PC-3 (cell line): Measurements from ENCODE around the gene SCN7A. TPM values are rescaled to one million over a fixed set of nuclear protein-coding genes. Genes with fewer than 3 reads are reported as not detected.

Source experiments
- ATAC-seq: fragments of 200-7000 bp; cut with Tn5 transposase; 2 replicates; pipeline ENCODE4 v1.9.1; 2020; ENCODE audit warnings: mild to moderate bottlenecking, moderate library complexity
- BruUV-seq: library from RNA; stranded (reverse); fragments of 400-500 nt; replicated peaks from 2 replicates; lab custom pipeline; 2021; lab: Mats Ljungman, UMichigan
- CTCF ChIA-PET: fragments of 300-600 bp; sonication (Branson Sonifier 250); formaldehyde crosslinking; loops from one replicate; lab custom pipeline; 2022; ENCODE audit warnings: antibody characterized with exemption; lab: Charles Lee
- POLR2A ChIA-PET: fragments of 300-600 bp; sonication (Branson Sonifier 250); formaldehyde crosslinking; loops from one replicate; lab custom pipeline; 2022; ENCODE audit warnings: antibody characterized with exemption; ENCODE audit not compliant: unreplicated experiment; lab: Charles Lee
- DNase-seq: peaks from one replicate; pipeline ENCODE4 v3.0.0-alpha.2; 2015
- H2AFZ ChIP-seq: fragments of 300-600 bp; sonication (generic); 2 replicates; pipeline ENCODE4 v1.6.0; 2016; ENCODE audit warnings: antibody characterized with exemption, low read length
- H3F3A ChIP-seq: fragments of 300-600 bp; sonication (generic); one replicate; pipeline ENCODE4 v1.6.0; 2017; ENCODE audit warnings: antibody characterized with exemption, low read length, control low read depth, mild to moderate bottlenecking; ENCODE audit not compliant: unreplicated experiment
- H3K27ac ChIP-seq: fragments of 300-600 bp; sonication (generic); 2 replicates; pipeline ENCODE4 v1.5.1; 2016; ENCODE audit warnings: mild to moderate bottlenecking, low read length
- H3K27me3 ChIP-seq: fragments of 300-600 bp; sonication (generic); 2 replicates; pipeline ENCODE4 v1.6.1; 2016; ENCODE audit warnings: low read length, mixed read lengths
- H3K36me3 ChIP-seq: fragments of 300-600 bp; sonication (generic); 2 replicates; pipeline ENCODE4 v1.6.1; 2016; ENCODE audit warnings: low read depth, mixed run types, low read length, mixed read lengths
- H3K4me1 ChIP-seq: fragments of 300-600 bp; sonication (generic); 2 replicates; pipeline ENCODE4 v1.5.1; 2016; ENCODE audit warnings: low read length; ENCODE audit not compliant: insufficient read depth
- H3K4me2 ChIP-seq: fragments of 300-600 bp; sonication (generic); 2 replicates; pipeline ENCODE4 v1.6.0; 2016; ENCODE audit warnings: low read length
- H3K4me3 ChIP-seq: fragments of 300-600 bp; sonication (generic); 2 replicates; pipeline ENCODE4 v1.5.1; 2016; ENCODE audit warnings: mild to moderate bottlenecking, low read length, mixed read lengths
- H3K79me2 ChIP-seq: fragments of 300-600 bp; sonication (generic); 2 replicates; pipeline ENCODE4 v1.6.1; 2017; ENCODE audit warnings: low read length, mixed read lengths
- H3K9ac ChIP-seq: fragments of 300-600 bp; sonication (generic); 2 replicates; pipeline ENCODE4 v1.6.0; 2016; ENCODE audit warnings: mild to moderate bottlenecking, low read length
- H3K9me2 ChIP-seq: fragments of 300-600 bp; sonication (generic); replicated peaks from 2 replicates; pipeline ENCODE4 v1.6.1; 2016; ENCODE audit warnings: mixed run types, low read length, mixed read lengths
- H3K9me3 ChIP-seq: fragments of 300-600 bp; sonication (generic); 2 replicates; pipeline ENCODE4 v1.6.1; 2016; ENCODE audit warnings: low read length, mixed read lengths
- H4K20me1 ChIP-seq: fragments of 300-600 bp; sonication (generic); 2 replicates; pipeline ENCODE4 v1.6.1; 2016; ENCODE audit warnings: low read length, mixed read lengths
- CTCF ChIP-seq: fragments of 300-600 bp; sonication (generic); conservative IDR thresholded peaks from 2 replicates; pipeline ENCODE4 v1.5.1; 2017; ENCODE audit warnings: antibody characterized with exemption, low read depth, mild to moderate bottlenecking, low read length
- EZH2 ChIP-seq: fragments of 300-600 bp; sonication (generic); IDR thresholded peaks from one replicate; pipeline ENCODE4 v1.6.1; 2017; ENCODE audit warnings: antibody characterized with exemption, mild to moderate bottlenecking, low read length; ENCODE audit not compliant: unreplicated experiment
- EZH2phosphoT487 ChIP-seq: fragments of 300-600 bp; sonication (generic); IDR thresholded peaks from 2 replicates; pipeline ENCODE4 v1.6.1; 2018; ENCODE audit warnings: mild to moderate bottlenecking, antibody characterized with exemption, low read length, borderline replicate concordance
- intact Hi-C: fragments of 100-400 bp; cut with micrococcal nuclease; formaldehyde crosslinking; loops from 2 replicates; pipeline ENCODE4 v1.9.0; 2023
- total RNA-seq: library from RNA; depleted of rRNA; stranded (reverse); fragments of >200 nt; gene quantifications from 2 replicates; pipeline ENCODE4 v1.2.3, GENCODE V29; 2014

The SCN7A gene
- total RNA-seq, 1 experiment from 2014 or later: not detected

- CTCF ChIA-PET: no interaction called here
- H2AFZ ChIP-seq: no peak overlapping the region
- BruUV-seq: no TSS peak
Observed at GRCh38 chr2:166436976-166437375, 57.1 kb downstream of the SCN7A start.

GRCh38 chr2:166436189-166436588 lies 57.9 kb downstream of the SCN7A start:
- no peak for ATAC-seq
- H3K9ac ChIP-seq: no peak overlapping the region
- H3K27me3 ChIP-seq: peaks cover 35% of the 10 kb centered on the region
- intact Hi-C loops: no loop called here
- H3K4me3 ChIP-seq: no peak overlapping the region
- no TSS peak for BruUV-seq
- H3K9me3 ChIP-seq: no peaks in the 10 kb centered on the region
- no peaks in the 10 kb centered on the region for H3K79me2 ChIP-seq
- no peaks in the 10 kb centered on the region for H3K36me3 ChIP-seq
- H3F3A ChIP-seq: no peaks in the 10 kb centered on the region
- no peaks in the 10 kb centered on the region for H3K4me1 ChIP-seq
- no peak for DNase-seq
- CTCF ChIA-PET: no interaction called here
- no peak for TF ChIP-seq CTCF
- TF ChIP-seq EZH2: no peak
- no peak for TF ChIP-seq EZH2phosphoT487
- no peak overlapping the region for H3K27ac ChIP-seq
- no peaks in the 10 kb centered on the region for H4K20me1 ChIP-seq
- no peaks in the 10 kb centered on the region for H3K9me2 ChIP-seq
- H3K4me2 ChIP-seq: no peak overlapping the region
- POLR2A ChIA-PET: no interaction called here
- H2AFZ ChIP-seq: no peak overlapping the region

More at GRCh38 chr2:166436976-166437375, 57.1 kb downstream of the SCN7A start:
- H3K9me2 ChIP-seq: no peaks in the 10 kb centered on the region
- no peak overlapping the region for H3K4me2 ChIP-seq
- H3K27me3 ChIP-seq: peaks cover 27% of the 10 kb centered on the region
- H3F3A ChIP-seq: no peaks in the 10 kb centered on the region
- no peak overlapping the region for H3K4me3 ChIP-seq
- H3K27ac ChIP-seq: no peak overlapping the region
- TF ChIP-seq CTCF: no peak
- TF ChIP-seq EZH2: no peak
- no peak for TF ChIP-seq EZH2phosphoT487
- no peaks in the 10 kb centered on the region for H3K36me3 ChIP-seq
- ATAC-seq (no peak), DNase-seq (no peak)
- no peak overlapping the region for H3K9ac ChIP-seq
- intact Hi-C loops: no loop called here
- H4K20me1 ChIP-seq: no peaks in the 10 kb centered on the region
- H3K4me1 ChIP-seq: no peaks in the 10 kb centered on the region
- H3K9me3 ChIP-seq: no peaks in the 10 kb centered on the region
- POLR2A ChIA-PET: no interaction called here
- no peaks in the 10 kb centered on the region for H3K79me2 ChIP-seq

- Histone ChIP-seq H4K20me1 (no peaks in the 10 kb centered on the region), H3K79me2 (no peaks in the 10 kb centered on the region), H3K9me3 (no peaks in the 10 kb centered on the region), H3K36me3 (no peaks in the 10 kb centered on the region), H2AFZ (no peak overlapping the region), H3K4me3 (no peak overlapping the region), H3K27ac (no peak overlapping the region), H3F3A (no peaks in the 10 kb centered on the region), H3K4me2 (no peak overlapping the region), H3K9me2 (no peaks in the 10 kb centered on the region), H3K27me3 (peaks cover 36% of the 10 kb centered on the region), H3K9ac (no peak overlapping the region), H3K4me1 (no peaks in the 10 kb centered on the region)
- no TSS peak for BruUV-seq
- intact Hi-C loops: no loop called here
- TF ChIP-seq EZH2: no peak
- no peak for TF ChIP-seq CTCF
- TF ChIP-seq EZH2phosphoT487: no peak
- no peak for DNase-seq
- ATAC-seq: no peak
- CTCF ChIA-PET: no interaction called here
- POLR2A ChIA-PET: no interaction called here
Observed at GRCh38 chr2:166434491-166434890, 59.6 kb downstream of the SCN7A start.
